Activated gamma-delta T cell treated with Interleukin-2 at 50 U/mL for 16 hours (primary cell): ENCODE measurements around the gene VPS18.
"Not testable (repeated sequence)": the region's sequence is repeated elsewhere in the genome, so short reads cannot be mapped to it uniquely, and the experiment has no call there.

Source experiments
- DNase-seq: peaks from one replicate; pipeline ENCODE4 v3.0.0-alpha.2; 2020

VPS18 gene, protein sequence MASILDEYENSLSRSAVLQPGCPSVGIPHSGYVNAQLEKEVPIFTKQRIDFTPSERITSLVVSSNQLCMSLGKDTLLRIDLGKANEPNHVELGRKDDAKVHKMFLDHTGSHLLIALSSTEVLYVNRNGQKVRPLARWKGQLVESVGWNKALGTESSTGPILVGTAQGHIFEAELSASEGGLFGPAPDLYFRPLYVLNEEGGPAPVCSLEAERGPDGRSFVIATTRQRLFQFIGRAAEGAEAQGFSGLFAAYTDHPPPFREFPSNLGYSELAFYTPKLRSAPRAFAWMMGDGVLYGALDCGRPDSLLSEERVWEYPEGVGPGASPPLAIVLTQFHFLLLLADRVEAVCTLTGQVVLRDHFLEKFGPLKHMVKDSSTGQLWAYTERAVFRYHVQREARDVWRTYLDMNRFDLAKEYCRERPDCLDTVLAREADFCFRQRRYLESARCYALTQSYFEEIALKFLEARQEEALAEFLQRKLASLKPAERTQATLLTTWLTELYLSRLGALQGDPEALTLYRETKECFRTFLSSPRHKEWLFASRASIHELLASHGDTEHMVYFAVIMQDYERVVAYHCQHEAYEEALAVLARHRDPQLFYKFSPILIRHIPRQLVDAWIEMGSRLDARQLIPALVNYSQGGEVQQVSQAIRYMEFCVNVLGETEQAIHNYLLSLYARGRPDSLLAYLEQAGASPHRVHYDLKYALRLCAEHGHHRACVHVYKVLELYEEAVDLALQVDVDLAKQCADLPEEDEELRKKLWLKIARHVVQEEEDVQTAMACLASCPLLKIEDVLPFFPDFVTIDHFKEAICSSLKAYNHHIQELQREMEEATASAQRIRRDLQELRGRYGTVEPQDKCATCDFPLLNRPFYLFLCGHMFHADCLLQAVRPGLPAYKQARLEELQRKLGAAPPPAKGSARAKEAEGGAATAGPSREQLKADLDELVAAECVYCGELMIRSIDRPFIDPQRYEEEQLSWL

GRCh38 chr15:40893733-40894680 is at the start of gene VPS18:
VPS18 (plus strand) TSS chr15:40894450; CDS start chr15:40894769, 319 bp downstream.
- peak; percentile 99 for DNase-seq

DNA sequence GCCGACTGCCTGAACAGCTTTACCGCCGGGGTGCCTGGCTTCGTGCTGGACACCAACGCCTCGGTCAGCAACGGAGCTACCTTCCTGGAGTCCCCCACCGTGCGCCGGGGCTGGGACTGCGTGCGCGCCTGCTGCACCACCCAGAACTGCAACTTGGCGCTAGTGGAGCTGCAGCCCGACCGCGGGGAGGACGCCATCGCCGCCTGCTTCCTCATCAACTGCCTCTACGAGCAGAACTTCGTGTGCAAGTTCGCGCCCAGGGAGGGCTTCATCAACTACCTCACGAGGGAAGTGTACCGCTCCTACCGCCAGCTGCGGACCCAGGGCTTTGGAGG is 49.6 kb upstream of the VPS18 start:
- peak; percentile 21 for DNase-seq

DNA sequence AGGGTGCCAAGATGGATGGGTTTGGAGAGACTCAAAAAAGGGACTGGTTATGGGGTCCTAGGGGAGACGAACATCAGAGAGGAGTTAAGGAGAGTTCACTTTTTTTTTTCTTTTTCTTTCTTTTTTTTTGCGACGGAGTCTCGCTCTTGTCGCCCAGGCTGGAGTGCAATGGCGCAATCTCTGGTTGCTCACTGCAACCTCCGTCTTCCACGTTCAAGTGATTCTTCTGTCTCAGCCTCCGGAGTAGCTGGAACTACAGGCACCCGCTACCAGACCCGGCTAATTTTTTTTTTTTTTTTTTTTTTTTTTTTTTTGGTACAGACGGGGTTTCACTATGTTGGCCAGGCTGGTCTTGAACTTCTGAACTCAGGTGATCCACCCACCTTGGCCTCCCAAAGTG is 49.2 kb upstream of the VPS18 start:
- DNase-seq, result no peak

GRCh38 chr15:40845511-40846284 is 48.6 kb upstream of the VPS18 start:
- no peak for DNase-seq

GRCh38 chr15:40846841-40847222 is 47.4 kb upstream of the VPS18 start:
- no peak for DNase-seq

GRCh38 chr15:40847223-40847961 is 46.9 kb upstream of the VPS18 start:
- DNase-seq, result no peak

GRCh38 chr15:40850576-40851112 is 43.6 kb upstream of the VPS18 start:
- DNase-seq, result no peak

DNA sequence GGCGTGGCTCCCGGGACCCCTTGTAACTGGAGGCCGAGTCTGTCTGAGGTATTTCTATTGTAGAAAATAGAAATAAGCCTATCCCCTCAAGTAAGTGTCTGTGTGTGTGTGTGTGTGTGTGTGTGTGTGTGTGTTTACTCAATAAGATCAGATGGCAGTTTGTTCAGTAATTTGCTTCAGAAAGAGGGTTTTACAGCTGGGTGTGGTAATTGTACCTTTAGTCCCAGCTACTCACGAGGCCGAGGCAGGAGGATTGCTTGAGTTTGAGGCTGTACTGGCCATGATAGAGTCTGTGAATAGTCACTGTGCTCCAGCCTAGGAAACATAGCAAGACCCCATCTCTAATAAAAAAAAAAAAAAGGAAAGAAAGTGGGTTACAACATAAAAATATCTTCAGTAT is 41.7 kb upstream of the VPS18 start:
- no peak for DNase-seq

- DNase-seq, result no peak
Measured at GRCh38 chr15:40853241-40853890, 40.9 kb upstream of the VPS18 start.

DNA sequence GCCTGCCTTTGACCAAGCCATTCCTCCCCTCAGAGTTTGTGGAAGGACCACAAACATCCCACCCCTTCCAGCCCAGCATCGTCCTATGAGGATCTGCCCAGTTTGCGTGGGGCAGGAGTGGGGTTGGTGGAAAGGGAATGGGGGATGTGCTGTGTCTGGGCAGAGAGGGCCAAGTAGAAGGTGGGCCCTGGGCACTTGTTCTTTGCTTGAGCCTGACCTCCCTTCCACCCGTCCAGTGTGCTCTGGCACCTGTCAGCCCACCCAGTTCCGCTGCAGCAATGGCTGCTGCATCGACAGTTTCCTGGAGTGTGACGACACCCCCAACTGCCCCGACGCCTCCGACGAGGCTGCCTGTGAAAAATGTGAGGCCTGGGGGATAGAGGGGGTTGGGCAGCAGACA is 40.1 kb upstream of the VPS18 start:
- no peak for DNase-seq

GRCh38 chr15:40855706-40856234 is 38.5 kb upstream of the VPS18 start:
- no peak for DNase-seq

DNA sequence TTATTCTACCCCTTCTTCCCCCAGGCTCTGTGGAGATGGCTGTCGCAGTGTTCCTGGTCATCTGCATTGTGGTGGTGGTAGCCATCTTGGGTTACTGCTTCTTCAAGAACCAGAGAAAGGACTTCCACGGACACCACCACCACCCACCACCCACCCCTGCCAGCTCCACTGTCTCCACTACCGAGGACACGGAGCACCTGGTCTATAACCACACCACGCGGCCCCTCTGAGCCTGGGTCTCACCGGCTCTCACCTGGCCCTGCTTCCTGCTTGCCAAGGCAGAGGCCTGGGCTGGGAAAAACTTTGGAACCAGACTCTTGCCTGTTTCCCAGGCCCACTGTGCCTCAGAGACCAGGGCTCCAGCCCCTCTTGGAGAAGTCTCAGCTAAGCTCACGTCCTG is 37.5 kb upstream of the VPS18 start:
- DNase-seq, result no peak

GRCh38 chr15:40857601-40858341 is 36.5 kb upstream of the VPS18 start:
- peak; percentile 79 for DNase-seq

GRCh38 chr15:40858706-40859105 is 35.5 kb upstream of the VPS18 start:
- DNase-seq, result no peak

DNA sequence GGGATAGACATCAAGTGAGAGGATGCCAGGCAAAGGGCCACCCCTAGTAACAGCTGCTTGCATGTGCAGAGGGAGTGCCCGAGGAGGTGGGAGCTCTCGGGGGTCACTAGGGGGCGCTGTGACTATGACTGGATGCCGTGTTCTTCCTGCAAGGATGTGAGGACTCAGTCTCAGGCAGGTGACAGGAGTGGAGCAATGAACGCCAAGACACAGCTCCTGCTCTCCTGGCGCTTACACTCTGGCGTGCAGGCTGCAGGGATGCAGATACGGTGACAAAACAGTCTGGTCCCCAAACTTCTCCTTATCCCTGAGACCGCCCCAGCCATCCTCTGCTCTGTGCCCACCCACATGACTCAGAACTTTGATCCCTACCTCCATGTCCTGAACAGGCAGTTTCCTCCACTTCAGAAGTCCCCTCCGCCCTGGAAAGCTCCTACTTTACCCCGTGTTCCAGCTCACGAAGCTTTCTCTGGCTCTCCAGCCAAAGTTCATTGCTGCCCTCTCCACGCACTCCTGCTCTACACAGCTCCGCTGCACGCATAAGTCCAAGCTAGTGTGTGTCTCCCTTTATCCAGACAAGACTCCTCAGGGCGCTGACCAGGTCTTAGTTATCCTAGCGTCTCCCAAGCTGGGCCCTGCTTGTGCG is 34.9 kb upstream of the VPS18 start:
- DNase-seq, result peak; percentile 83

DNA sequence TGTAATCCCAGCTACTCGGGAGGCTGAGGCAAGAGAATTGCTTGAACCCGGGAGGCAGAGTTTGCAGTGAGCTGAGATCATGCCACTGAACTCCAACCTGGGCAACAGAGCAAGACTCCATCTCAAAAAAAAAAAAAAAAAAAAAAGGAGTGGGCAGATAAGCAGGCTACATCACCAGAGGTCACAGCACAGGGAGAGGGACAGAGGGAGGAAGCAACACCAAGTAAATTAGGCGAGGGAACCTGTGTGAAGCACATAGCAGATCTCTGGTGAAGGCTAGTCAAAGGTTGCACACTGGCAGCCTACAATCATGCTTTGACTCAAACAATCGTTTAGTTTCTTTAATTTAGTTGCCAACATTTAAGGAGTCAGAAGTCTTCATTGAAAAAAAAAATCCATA is 33.1 kb upstream of the VPS18 start:
- not testable (repeated sequence) for DNase-seq

DNA sequence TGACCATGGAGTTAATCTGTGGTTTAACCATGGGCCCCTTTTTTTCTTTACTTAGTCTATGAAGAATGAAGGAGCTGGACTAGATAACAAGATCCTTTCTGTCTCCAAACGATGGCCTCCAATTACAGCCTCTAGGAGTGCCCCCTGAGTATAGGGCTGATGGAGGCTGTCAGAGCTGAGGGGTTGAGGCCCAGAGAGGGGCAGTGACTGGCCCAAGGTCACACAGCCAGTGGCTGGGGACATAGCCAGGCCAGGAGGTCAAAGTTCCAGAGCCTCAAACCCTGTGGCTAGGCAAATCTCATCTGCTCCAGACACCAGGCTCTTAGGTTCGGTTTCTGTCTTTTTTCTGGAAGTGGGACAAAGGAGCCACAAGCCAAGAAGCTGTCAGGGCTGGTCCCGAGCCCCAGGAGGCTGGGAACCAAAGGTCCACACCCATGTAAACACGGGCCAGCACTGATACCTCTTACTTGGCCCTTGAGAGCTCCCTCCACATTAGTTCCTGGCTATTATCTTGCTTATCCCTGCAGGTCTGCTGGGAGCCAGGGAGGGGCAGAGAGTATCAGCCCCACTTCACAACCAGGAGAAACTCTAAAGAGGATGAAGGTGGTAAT is 30.5 kb upstream of the VPS18 start:
- no peak for DNase-seq

DNA sequence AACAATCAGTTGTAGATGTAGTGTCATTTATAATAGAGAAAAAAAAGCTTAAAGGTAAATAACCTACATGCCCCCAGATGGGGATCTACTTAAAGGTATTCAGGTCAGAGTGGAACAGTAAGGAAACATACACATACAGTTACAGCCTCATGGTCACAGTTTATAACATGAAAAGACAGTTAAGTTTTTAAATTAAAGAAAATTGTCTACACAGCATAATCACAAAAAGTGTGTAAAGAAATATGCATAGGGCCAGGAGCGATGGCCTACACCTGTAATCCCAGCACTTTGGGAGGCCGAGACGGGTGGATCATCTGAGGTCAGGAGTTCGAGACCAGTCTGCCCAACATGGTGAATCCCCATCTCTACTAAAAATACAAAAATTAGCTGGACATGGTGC is 27.1 kb upstream of the VPS18 start:
- no peak for DNase-seq
